GM21737 (cell line): ENCODE results near the gene BNIP3.
"Not testable (repeated sequence)": the region's sequence is repeated elsewhere in the genome, so short reads cannot be mapped to it uniquely, and the experiment has no call there.

Experiments
- ATAC-seq: cut with Tn5 transposase; IDR thresholded peaks from one replicate; pipeline ENCODE4 v1.9.1; 2021; ENCODE audit warnings: mild to moderate bottlenecking, moderate library complexity; ENCODE audit not compliant: unreplicated experiment

BNIP3 gene

GRCh38 chr10:132002004-132002403, 20.3 kb upstream of the BNIP3 start:
- ATAC-seq, result no peak

- ATAC-seq, result no peak
These were observed 19.7 kb upstream of the BNIP3 start for GRCh38 chr10:132001238-132001972.

- no peak for ATAC-seq
These were observed 17.3 kb upstream of the BNIP3 start for GRCh38 chr10:131998845-131999681.

- no peak for ATAC-seq
These were observed 16.5 kb upstream of the BNIP3 start for GRCh38 chr10:131998050-131998844.

GRCh38 chr10:131997366-131998049, 15.8 kb upstream of the BNIP3 start:
- no peak for ATAC-seq

- no peak for ATAC-seq
These were observed 15.0 kb upstream of the BNIP3 start for GRCh38 chr10:131996466-131997365.

- ATAC-seq, result no peak
These were observed 12.7 kb upstream of the BNIP3 start for GRCh38 chr10:131994435-131994834.

- no peak for ATAC-seq
These were observed 11.6 kb upstream of the BNIP3 start for GRCh38 chr10:131993275-131993674.

- no peak for ATAC-seq
These were observed 10.0 kb upstream of the BNIP3 start for GRCh38 chr10:131991726-131992125.

GRCh38 chr10:131987786-131988185, 6.1 kb upstream of the BNIP3 start:
- not testable (repeated sequence) for ATAC-seq

- ATAC-seq, result not testable (repeated sequence)
These were observed 5.6 kb upstream of the BNIP3 start for GRCh38 chr10:131987301-131987700.

- ATAC-seq, result not testable (repeated sequence)
These were observed 5.1 kb upstream of the BNIP3 start for GRCh38 chr10:131986851-131987250.

- ATAC-seq, result no peak
These were observed 2.1 kb upstream of the BNIP3 start for GRCh38 chr10:131983780-131984179.

GRCh38 chr10:131982796-131983195, 1.1 kb upstream of the BNIP3 start:
- ATAC-seq, result no peak

- ATAC-seq, result peak; percentile 27
These were observed 548 bp upstream of the BNIP3 start for GRCh38 chr10:131982185-131982756.

GRCh38 chr10:131980761-131981428, 828 bp downstream of the BNIP3 start:
- no peak for ATAC-seq

- no peak for ATAC-seq
These were observed 1.4 kb downstream of the BNIP3 start for GRCh38 chr10:131980321-131980720.

- ATAC-seq, result no peak
These were observed 1.9 kb downstream of the BNIP3 start for GRCh38 chr10:131979821-131980270.

- ATAC-seq, result no peak
These were observed 2.4 kb downstream of the BNIP3 start for GRCh38 chr10:131979336-131979735.
